Measurements from ENCODE around the gene KIF26B. TPM values are rescaled to one million over a fixed set of nuclear protein-coding genes. Genes with fewer than 3 reads are reported as not detected.

The KIF26B gene
- polyA plus RNA-seq, 2 of the 4 experiments (the other 2 are of a cell fraction) = 0.01 to 0.04 TPM

- POLR2A ChIA-PET = no interaction called here
- no peak for FAIRE-seq
Measured at GRCh38 chr1:245691897-245692296, 537.1 kb downstream of the KIF26B start.

GRCh38 chr1:245692318-245692717, 537.5 kb downstream of the KIF26B start:
- Histone ChIP-seq H3K27ac (no peak overlapping the region), H3K9me3 (no peaks in the 10 kb centered on the region), H3K4me2 (no peak overlapping the region), H3K4me1 (no peaks in the 10 kb centered on the region), H3K4me3 (no peak overlapping the region)
- no peak for FAIRE-seq
- 66% methylated on average over 12 of the region's 12 CpGs for WGBS (ENCODE audit: missing lambda C conversion rate)
- POLR2A ChIA-PET = no interaction called here
- CTCF ChIA-PET = no interaction called here
- no peak for ATAC-seq
- TF ChIP-seq RAD21 (conservative IDR thresholded peaks at IDR 0.05 in 1 of 2, IDR thresholded peaks at IDR 0.05 in 1 of 2) = no peak
- no peak for TF ChIP-seq FOSB (CRISPR knock-in tag; IDR thresholded peaks at IDR 0.05)
- no peak for TF ChIP-seq E2F6 (IDR thresholded peaks at IDR 0.05; ENCODE audit: borderline replicate concordance, low read depth)
- TF ChIP-seq CTCF (IDR thresholded peaks at IDR 0.05) = no peak
- no peak for TF ChIP-seq HDAC2 (IDR thresholded peaks at IDR 0.05)
- TF ChIP-seq POLR2A (IDR thresholded peaks at IDR 0.05; ENCODE audit: low read length) = no peak
- TF ChIP-seq RNF2 (IDR thresholded peaks at IDR 0.05; ENCODE audit: borderline replicate concordance, low read depth) = no peak
- TF ChIP-seq CBX2 (IDR thresholded peaks at IDR 0.05; ENCODE audit: borderline replicate concordance, low read depth) = no peak
- no peak for TF ChIP-seq ESRRA (IDR thresholded peaks at IDR 0.05; ENCODE audit: borderline replicate concordance, low read length)
- no peak for TF ChIP-seq ZNF302 (CRISPR knock-in tag; IDR thresholded peaks at IDR 0.05)
- no peak for TF ChIP-seq MAX (IDR thresholded peaks at IDR 0.05)
- TF ChIP-seq CHD4 (IDR thresholded peaks at IDR 0.05; ENCODE audit: borderline replicate concordance) = no peak
- TF ChIP-seq PBX3 (IDR thresholded peaks at IDR 0.05) = no peak
- TF ChIP-seq HEYL (CRISPR knock-in tag; IDR thresholded peaks at IDR 0.05) = no peak
- no peak for DNase-seq (ENCODE audit: low read depth in 1 of 2, low spot score in 1 of 2)

More at GRCh38 chr1:245691897-245692296, 537.1 kb downstream of the KIF26B start:
- Histone ChIP-seq H3K4me3 (no peak overlapping the region), H3K27ac (no peak overlapping the region), H3K9me3 (no peaks in the 10 kb centered on the region), H3K4me1 (no peaks in the 10 kb centered on the region), H3K4me2 (no peak overlapping the region)
- CTCF ChIA-PET = no interaction called here
- ATAC-seq (no peak), DNase-seq (ENCODE audit: low read depth in 1 of 2, low spot score in 1 of 2) (no peak)
- WGBS (ENCODE audit: missing lambda C conversion rate) = 62% methylated on average over 3 of the region's 3 CpGs
- TF ChIP-seq ZNF302 (CRISPR knock-in tag; IDR thresholded peaks at IDR 0.05) (no peak), CHD2 (IDR thresholded peaks at IDR 0.05; ENCODE audit: low read length, partially characterized antibody) (no peak), ZC3H11A (IDR thresholded peaks at IDR 0.05) (no peak), JUNB (IDR thresholded peaks at IDR 0.05) (no peak), TP53 (CRISPR knock-in tag; IDR thresholded peaks at IDR 0.05) (no peak), NFE2L2 (conservative IDR thresholded peaks at IDR 0.05; ENCODE audit: low read length) (no peak), MAFK (IDR thresholded peaks at IDR 0.05; ENCODE audit: partially characterized antibody) (no peak), HOXB13 (CRISPR knock-in tag; IDR thresholded peaks at IDR 0.05; ENCODE audit: low read depth) (no peak), NPAS2 (CRISPR knock-in tag; IDR thresholded peaks at IDR 0.05; ENCODE audit: borderline replicate concordance) (no peak), HES2 (IDR thresholded peaks at IDR 0.05) (no peak), MAZ (IDR thresholded peaks at IDR 0.05; ENCODE audit: borderline replicate concordance, low read depth, low read length) (no peak), CTCF (IDR thresholded peaks at IDR 0.05) (no peak), BCL3 (IDR thresholded peaks at IDR 0.05) (no peak), RARB (CRISPR knock-in tag; IDR thresholded peaks at IDR 0.05) (no peak), ZFP36 (IDR thresholded peaks at IDR 0.05; ENCODE audit: borderline replicate concordance, partially characterized antibody) (no peak), E2F6 (IDR thresholded peaks at IDR 0.05; ENCODE audit: borderline replicate concordance, low read depth) (no peak), MYC (IDR thresholded peaks at IDR 0.05; ENCODE audit: borderline replicate concordance, low read length) (no peak), RNF2 (IDR thresholded peaks at IDR 0.05; ENCODE audit: borderline replicate concordance, low read depth) (no peak), HDAC2 (IDR thresholded peaks at IDR 0.05) (no peak)

All from A549 (cell line).